A549 (cell line): ENCODE results near the gene APEX1. TPM values are rescaled to one million over a fixed set of nuclear protein-coding genes. Genes with fewer than 3 reads are reported as not detected.

ENCODE experiments used
- ATAC-seq, 2 experiments: fragments of 200-7000 bp in 1 of 2; fragments of >200 bp in 1 of 2; cut with Nextera tagmentation in 1 of 2; cut with Tn5 transposase in 1 of 2; 3 replicates each; pipeline versions ENCODE4 v1.8.0 to v1.9.1; 2018 to 2020; ENCODE audit warnings: mild to moderate bottlenecking in 1 of 2, moderate library complexity in 1 of 2
- CTCF ChIA-PET: fragments of 300-600 bp; sonication (Branson Sonifier 250); formaldehyde crosslinking; extraction: SDS; loops from one replicate; lab custom pipeline; 2021; ENCODE audit warnings: antibody characterized with exemption, inconsistent platforms; lab: Yijun Ruan, JAX
- POLR2A ChIA-PET: fragments of 350-600 bp; formaldehyde crosslinking; extraction: SDS; loops from one replicate; lab custom pipeline; 2021; ENCODE audit warnings: antibody characterized with exemption, inconsistent platforms; lab: Yijun Ruan, JAX
- DNase-seq, 2 experiments: peaks; one replicate each; pipeline versions ENCODE4 v3.0.0 to v3.0.0-alpha.2; 2011 to 2016; ENCODE audit warnings: low read depth in 1 of 2, low spot score in 1 of 2
- FAIRE-seq: peaks from 2 replicates; lab custom pipeline; 2011; peaks lifted over from hg19 to GRCh38; lab: Jason Lieb, UNC
- H3K27ac ChIP-seq, 2 experiments: fragments of >200 bp; sonication (Bioruptor Twin); formaldehyde crosslinking; 3 replicates each; pipeline ENCODE4 v1.5.1; 2016 to 2017
- H3K4me1 ChIP-seq: fragments of >200 bp; sonication (Bioruptor Twin); formaldehyde crosslinking; 3 replicates; pipeline ENCODE4 v1.6.1; 2016
- H3K4me2 ChIP-seq: fragments of >200 bp; sonication (Bioruptor Twin); formaldehyde crosslinking; 3 replicates; pipeline ENCODE4 v1.6.1; 2016
- H3K4me3 ChIP-seq: fragments of >200 bp; sonication (Bioruptor Twin); formaldehyde crosslinking; 3 replicates; pipeline ENCODE4 v1.5.1; 2016
- H3K9me3 ChIP-seq: fragments of >200 bp; sonication (Bioruptor Twin); formaldehyde crosslinking; 3 replicates; pipeline ENCODE4 v1.6.1; 2016
- BHLHE40 ChIP-seq: IDR thresholded peaks from 2 replicates; pipeline ENCODE4 v1.6.1; 2012; ENCODE audit warnings: low read depth, low read length, inconsistent platforms
- CBX2 ChIP-seq: fragments of 200-600 bp; sonication (generic); IDR thresholded peaks from 2 replicates; pipeline ENCODE4 v1.6.1; 2016; ENCODE audit warnings: low read depth, mild to moderate bottlenecking, borderline replicate concordance
- CBX8 ChIP-seq: fragments of 200-600 bp; sonication (generic); IDR thresholded peaks from 2 replicates; pipeline ENCODE4 v1.6.1; 2016
- CEBPB ChIP-seq, 2 experiments: fragments of >200 bp in 1 of 2; sonication (Bioruptor Twin) in 1 of 2; formaldehyde crosslinking in 1 of 2; IDR thresholded peaks; 2 replicates each; pipeline ENCODE4 v1.6.1; 2012 to 2016
- CHD2 ChIP-seq: fragments of 150-350 bp; IDR thresholded peaks from 2 replicates; pipeline ENCODE4 v1.6.1; 2014; ENCODE audit warnings: low read length; ENCODE audit not compliant: partially characterized antibody
- CHD4 ChIP-seq: fragments of 200-600 bp; sonication (generic); IDR thresholded peaks from 2 replicates; pipeline ENCODE4 v1.6.1; 2016; ENCODE audit warnings: antibody characterized with exemption, mild to moderate bottlenecking, borderline replicate concordance
- EHMT2 ChIP-seq: fragments of 200-600 bp; sonication (generic); IDR thresholded peaks from 2 replicates; pipeline ENCODE4 v1.6.1; 2016; ENCODE audit warnings: antibody characterized with exemption, low read depth, mild to moderate bottlenecking, moderate library complexity
- ELK1 ChIP-seq: fragments of 150-350 bp; IDR thresholded peaks from 2 replicates; pipeline ENCODE4 v1.6.1; 2014; ENCODE audit warnings: low read depth, mild to moderate bottlenecking, low read length
- EP300 ChIP-seq, 2 experiments: fragments of >200 bp; sonication (Bioruptor Twin); formaldehyde crosslinking; IDR thresholded peaks; 2 replicates in 1 of 2; 3 replicates in 1 of 2; pipeline ENCODE4 v1.6.1; 2016 to 2017
- FOSB ChIP-seq: fragments of 250-450 bp; sonication (Bioruptor Pico); IDR thresholded peaks from 2 replicates; pipeline ENCODE4 v1.5.0; 2020; ENCODE audit warnings: mild to moderate bottlenecking, moderate library complexity
- GATA3 ChIP-seq: IDR thresholded peaks from 2 replicates; pipeline ENCODE4 v1.6.1; 2012; ENCODE audit warnings: borderline replicate concordance
- HDAC2 ChIP-seq: fragments of 200-600 bp; sonication (generic); IDR thresholded peaks from 2 replicates; pipeline ENCODE4 v1.6.1; 2016
- HES2 ChIP-seq: fragments of >200 bp; sonication (Bioruptor Twin); formaldehyde crosslinking; IDR thresholded peaks from 2 replicates; pipeline ENCODE4 v1.6.1; 2016
- HOXB13 ChIP-seq: fragments of 250-450 bp; sonication (Bioruptor Pico); IDR thresholded peaks from 2 replicates; pipeline ENCODE4 v1.5.0; 2020; ENCODE audit warnings: low read depth, mild to moderate bottlenecking, moderate library complexity
- JUNB ChIP-seq: fragments of >200 bp; sonication (Bioruptor Twin); formaldehyde crosslinking; IDR thresholded peaks from 2 replicates; pipeline ENCODE4 v1.6.1; 2016
- KDM5A ChIP-seq: fragments of 200-600 bp; sonication (generic); IDR thresholded peaks from 2 replicates; pipeline ENCODE4 v1.6.1; 2016; ENCODE audit warnings: antibody characterized with exemption, mild to moderate bottlenecking
- MAX ChIP-seq: IDR thresholded peaks from 2 replicates; pipeline ENCODE4 v1.6.1; 2012
- MAZ ChIP-seq: fragments of 150-350 bp; IDR thresholded peaks from 2 replicates; pipeline ENCODE4 v1.6.1; 2014; ENCODE audit warnings: antibody characterized with exemption, low read depth, low read length, borderline replicate concordance
- MYC ChIP-seq: IDR thresholded peaks from 2 replicates; pipeline ENCODE4 v1.6.1; 2012; ENCODE audit warnings: mild to moderate bottlenecking, inconsistent platforms, low read length, improper control_type of control experiment, borderline replicate concordance
- NFE2L2 ChIP-seq: fragments of 150-350 bp; conservative IDR thresholded peaks from 2 replicates; pipeline ENCODE4 v1.6.1; 2014; ENCODE audit warnings: low read length
- NR3C1 ChIP-seq: fragments of >200 bp; sonication (Bioruptor Twin); formaldehyde crosslinking; IDR thresholded peaks from 3 replicates; pipeline ENCODE4 v1.6.1; 2017
- PHF8 ChIP-seq: fragments of 200-600 bp; sonication (generic); IDR thresholded peaks from 2 replicates; pipeline ENCODE4 v1.6.1; 2016; ENCODE audit warnings: low read depth, mild to moderate bottlenecking, antibody characterized with exemption, moderate library complexity, borderline replicate concordance
- POLR2A ChIP-seq: IDR thresholded peaks from 2 replicates; pipeline ENCODE4 v1.6.1; 2012; ENCODE audit warnings: mild to moderate bottlenecking, low read length
- POLR2AphosphoS2 ChIP-seq: conservative IDR thresholded peaks from 2 replicates; pipeline ENCODE4 v1.6.1; 2012; ENCODE audit warnings: low read length, improper control_type of control experiment, inconsistent platforms
- RCOR1 ChIP-seq: fragments of 150-350 bp; IDR thresholded peaks from 2 replicates; pipeline ENCODE4 v1.6.1; 2014; ENCODE audit warnings: antibody characterized with exemption, low read length, low read depth
- REST ChIP-seq: fragments of 200-600 bp; sonication (generic); IDR thresholded peaks from 2 replicates; pipeline ENCODE4 v1.6.1; 2016; ENCODE audit warnings: antibody characterized with exemption, mild to moderate bottlenecking, moderate library complexity
- RNF2 ChIP-seq: fragments of 200-600 bp; sonication (generic); IDR thresholded peaks from 2 replicates; pipeline ENCODE4 v1.6.1; 2016; ENCODE audit warnings: low read depth, mild to moderate bottlenecking, antibody characterized with exemption, moderate library complexity, borderline replicate concordance
- TFCP2L1 ChIP-seq: fragments of 250-450 bp; sonication (Bioruptor Pico); IDR thresholded peaks from 2 replicates; pipeline ENCODE4 v1.5.0; 2021; ENCODE audit warnings: mild to moderate bottlenecking
- ZFP36 ChIP-seq: fragments of 450-650 bp; IDR thresholded peaks from 2 replicates; pipeline ENCODE4 v1.6.1; 2014; ENCODE audit warnings: borderline replicate concordance; ENCODE audit not compliant: partially characterized antibody
- ZNF302 ChIP-seq: fragments of 250-450 bp; sonication (Bioruptor Pico); IDR thresholded peaks from 2 replicates; pipeline ENCODE4 v1.9.0; 2021; ENCODE audit warnings: inconsistent platforms, mild to moderate bottlenecking, moderate library complexity
- WGBS: methylation state at CpG from one replicate; pipeline ENCODE4 v1.1.6; 2017; ENCODE audit errors: missing lambda C conversion rate; 5-methylcytosine and 5-hydroxymethylcytosine counted together
- polyA plus RNA-seq, 4 experiments: library from polyadenylated mRNA; depleted of rRNA in 3 of 4; stranded (reverse); fragments of >200 nt; fragmentation: RNase III in 1 of 4; extraction: RNeasy Plus Mini Kit Qiagen cat#74134 plus additional on column Dnase treatment in 1 of 4; gene quantifications; 2 replicates in 3 of 4; 3 replicates in 1 of 4; pipeline ENCODE4 v1.2.3, GENCODE V29; 2011 to 2017
- TF ChIP-seq, protein P1 (sequence below): IDR thresholded peaks from 2 replicates; pipeline ENCODE4 v1.6.1; 2012; ENCODE audit warnings: low read depth, borderline replicate concordance

APEX1 gene
- polyA plus RNA-seq, 2 of the 4 experiments (the other 2 are of a cell fraction): 312 to 324 TPM

GRCh38 chr14:20455355-20456300, 602 bp downstream of the APEX1 start:
- Histone ChIP-seq H3K4me3 (peak overlapping the region; percentile 73), H3K4me2 (peak overlapping the region; percentile 93), H3K27ac (peak overlapping the region; percentile 85 to 96), H3K4me1 (peaks cover 32% of the 10 kb centered on the region), H3K9me3 (no peaks in the 10 kb centered on the region)
- peak; percentile 78 to 84 for ATAC-seq
- DNase-seq: peak in 1 of 2 experiments; percentile 73
- no peak for FAIRE-seq
- TF ChIP-seq HDAC2 (no peak), ELK1 (no peak), MAZ (no peak), RCOR1 (no peak), JUNB (no peak), TFCP2L1 (CRISPR knock-in tag) (0 out of 2 replicates have a peak, but pooled peaks have one; percentile 18), NFE2L2 (no peak), EP300 (IDR thresholded peaks at IDR 0.05) (no peak), RNF2 (no peak), CEBPB (IDR thresholded peaks at IDR 0.05) (no peak), PHF8 (peak; percentile 65; the same call in 1 of the 2 replicates), HOXB13 (CRISPR knock-in tag) (no peak), MAX (peak; percentile 35; the same call in 1 of the 2 replicates), POLR2A (no peak), ZNF302 (CRISPR knock-in tag) (no peak), CBX2 (no peak), ZFP36 (no peak), KDM5A (peak; percentile 63; the same call in 1 of the 2 replicates), POLR2AphosphoS2 (no peak), CHD4 (no peak), HES2 (no peak), FOSB (peak; percentile 55; the same call in 1 of the 2 replicates), NR3C1 (no peak), GATA3 (peak; percentile 4; the same call in 1 of the 2 replicates), CBX8 (no peak), REST (peak; percentile 74), EHMT2 (no peak), CHD2 (peak; percentile 82), BHLHE40 (no peak), MYC (no peak)
- TF ChIP-seq, protein P1, sequence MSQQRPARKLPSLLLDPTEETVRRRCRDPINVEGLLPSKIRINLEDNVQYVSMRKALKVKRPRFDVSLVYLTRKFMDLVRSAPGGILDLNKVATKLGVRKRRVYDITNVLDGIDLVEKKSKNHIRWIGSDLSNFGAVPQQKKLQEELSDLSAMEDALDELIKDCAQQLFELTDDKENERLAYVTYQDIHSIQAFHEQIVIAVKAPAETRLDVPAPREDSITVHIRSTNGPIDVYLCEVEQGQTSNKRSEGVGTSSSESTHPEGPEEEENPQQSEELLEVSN: no peak; the same call in 1 of the 2 replicates
- WGBS: 2% methylated on average over 39 of the region's 39 CpGs
- ChIA-PET POLR2A (interaction anchor here (0.6 to 3.4 kb wide), 9 partner anchors 8 to 226 kb away, joined by 3 to 38 read pairs (median 5); partner anchors contain the start of genes PARP2, PNP and TEP1), CTCF (interaction anchor here (0.7 to 1.8 kb wide), 10 partner anchors 8 to 228 kb away, joined by 3 to 7 read pairs (median 3); partner anchors contain the start of gene TEP1)
